Measurements from ENCODE around the gene SLC1A7. TPM values are rescaled to one million over a fixed set of nuclear protein-coding genes. Genes with fewer than 3 reads are reported as not detected.

SLC1A7 gene
- total RNA-seq, 4 donors from 2014 or later: 0.45 to 3.7 (median 0.84) TPM

GRCh38 chr1:53080769-53081168 is 61.7 kb downstream of the SLC1A7 start:
- no peak for TF ChIP-seq POLR2AphosphoS5 (IDR thresholded peaks at IDR 0.05)
- no peak for TF ChIP-seq CTCF (IDR thresholded peaks at IDR 0.05)
- TF ChIP-seq EP300 (IDR thresholded peaks at IDR 0.05): no peak
- no peak for TF ChIP-seq POLR2A (IDR thresholded peaks at IDR 0.05; ENCODE audit: low read depth)
- intact Hi-C loops (cut with DNase I): no loop called here
- WGBS: 82% methylated on average over 8 of the region's 15 CpGs
- Histone ChIP-seq H3K27ac (replicated peaks in 1 of 4) (no peak overlapping the region), H3K36me3 (peaks cover 0 to 42% (median 9%) of the 10 kb centered on the region in 4 donors), H3K4me3 (no peak overlapping the region), H3K27me3 (no peaks in the 10 kb centered on the region), H3K4me1 (peaks cover 0 to 3% (median 0%) of the 10 kb centered on the region in 4 donors), H3K9me3 (no peaks in the 10 kb centered on the region)
- no peak for DNase-seq (ENCODE audit: extremely low spot score)

GRCh38 chr1:53080041-53080440 is 62.4 kb downstream of the SLC1A7 start:
- Histone ChIP-seq H3K27ac (replicated peaks in 1 of 4) (no peak overlapping the region), H3K9me3 (no peaks in the 10 kb centered on the region), H3K27me3 (no peaks in the 10 kb centered on the region), H3K4me3 (no peak overlapping the region), H3K4me1 (peaks cover 0 to 5% (median 0%) of the 10 kb centered on the region in 4 donors), H3K36me3 (peaks cover 0 to 42% (median 9%) of the 10 kb centered on the region in 4 donors)
- TF ChIP-seq EP300 (IDR thresholded peaks at IDR 0.05) (no peak), POLR2A (IDR thresholded peaks at IDR 0.05; ENCODE audit: low read depth) (no peak), CTCF (IDR thresholded peaks at IDR 0.05) (no peak), POLR2AphosphoS5 (IDR thresholded peaks at IDR 0.05) (no peak)
- 86% methylated on average over 3 of the region's 3 CpGs for WGBS
- no peak for DNase-seq (ENCODE audit: extremely low spot score)
- intact Hi-C loops (cut with DNase I): no loop called here

GRCh38 chr1:53079251-53079650 is 63.2 kb downstream of the SLC1A7 start:
- DNase-seq (ENCODE audit: extremely low spot score): no peak
- H3K27ac ChIP-seq (replicated peaks in 1 of 4): no peak overlapping the region
- no peaks in the 10 kb centered on the region for H3K9me3 ChIP-seq
- no peaks in the 10 kb centered on the region for H3K27me3 ChIP-seq
- TF ChIP-seq POLR2AphosphoS5 (IDR thresholded peaks at IDR 0.05) (no peak), CTCF (IDR thresholded peaks at IDR 0.05) (no peak), EP300 (IDR thresholded peaks at IDR 0.05) (no peak), POLR2A (IDR thresholded peaks at IDR 0.05; ENCODE audit: low read depth) (no peak)
- intact Hi-C loops (cut with DNase I): no loop called here
- no peak overlapping the region for H3K4me3 ChIP-seq
- peaks cover 0 to 40% (median 9%) of the 10 kb centered on the region in 4 donors for H3K36me3 ChIP-seq
- WGBS: 83% methylated on average over 2 of the region's 4 CpGs
- H3K4me1 ChIP-seq: peaks cover 0 to 8% (median 4%) of the 10 kb centered on the region in 4 donors

GRCh38 chr1:53078333-53079101 is 63.9 kb downstream of the SLC1A7 start:
- H3K36me3 ChIP-seq: peaks cover 0 to 38% (median 9%) of the 10 kb centered on the region in 4 donors
- H3K27ac ChIP-seq (replicated peaks in 1 of 4): no peak overlapping the region
- no peak for TF ChIP-seq POLR2AphosphoS5 (IDR thresholded peaks at IDR 0.05)
- no peak for TF ChIP-seq POLR2A (IDR thresholded peaks at IDR 0.05; ENCODE audit: low read depth)
- no peak for TF ChIP-seq CTCF (IDR thresholded peaks at IDR 0.05)
- TF ChIP-seq EP300 (IDR thresholded peaks at IDR 0.05): no peak
- H3K9me3 ChIP-seq: no peaks in the 10 kb centered on the region
- H3K4me1 ChIP-seq: peaks cover 0 to 12% (median 10%) of the 10 kb centered on the region in 4 donors
- H3K4me3 ChIP-seq: no peak overlapping the region
- 93% methylated on average over 29 of the region's 46 CpGs for WGBS
- H3K27me3 ChIP-seq: no peaks in the 10 kb centered on the region
- DNase-seq (ENCODE audit: extremely low spot score): no peak
- intact Hi-C loops (cut with DNase I): no loop called here

Measured in esophagus muscularis mucosa (tissue), 4 donors.